HG02610 (cell line): ENCODE measurements around the gene RBM14.
"Not testable (repeated sequence)": the region's sequence is repeated elsewhere in the genome, so short reads cannot be mapped to it uniquely, and the experiment has no call there.

Experiments used
- ATAC-seq: cut with Tn5 transposase; IDR thresholded peaks from one replicate; pipeline ENCODE4 v1.9.1; 2021; ENCODE audit warnings: mild to moderate bottlenecking, moderate library complexity; ENCODE audit not compliant: unreplicated experiment

The RBM14 gene

GRCh38 chr11:66595245-66595904 lies 21.1 kb upstream of the RBM14 start:
- ATAC-seq, result no peak

DNA sequence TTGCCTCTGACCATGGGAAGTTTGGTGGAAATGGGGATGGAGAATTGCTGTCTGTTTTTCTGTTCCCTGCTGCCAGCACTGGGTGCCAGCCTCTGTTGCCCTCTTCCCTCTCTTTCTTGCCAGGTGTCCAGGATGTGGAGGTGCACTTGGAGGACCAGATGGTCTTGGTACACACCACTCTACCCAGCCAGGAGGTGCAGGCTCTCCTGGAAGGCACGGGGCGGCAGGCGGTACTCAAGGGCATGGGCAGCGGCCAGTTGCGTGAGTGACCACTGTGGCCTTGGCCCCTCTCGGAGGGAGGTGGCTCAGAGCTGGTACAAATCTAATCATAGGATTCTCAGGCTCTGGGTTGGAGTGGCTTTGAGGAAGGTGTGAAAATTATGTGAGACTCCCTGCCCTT lies 17.4 kb upstream of the RBM14 start:
- ATAC-seq, result no peak

GRCh38 chr11:66600219-66600618 lies 16.2 kb upstream of the RBM14 start:
- no peak for ATAC-seq

- ATAC-seq, result no peak
Observed at GRCh38 chr11:66600631-66601233, 15.7 kb upstream of the RBM14 start.

DNA sequence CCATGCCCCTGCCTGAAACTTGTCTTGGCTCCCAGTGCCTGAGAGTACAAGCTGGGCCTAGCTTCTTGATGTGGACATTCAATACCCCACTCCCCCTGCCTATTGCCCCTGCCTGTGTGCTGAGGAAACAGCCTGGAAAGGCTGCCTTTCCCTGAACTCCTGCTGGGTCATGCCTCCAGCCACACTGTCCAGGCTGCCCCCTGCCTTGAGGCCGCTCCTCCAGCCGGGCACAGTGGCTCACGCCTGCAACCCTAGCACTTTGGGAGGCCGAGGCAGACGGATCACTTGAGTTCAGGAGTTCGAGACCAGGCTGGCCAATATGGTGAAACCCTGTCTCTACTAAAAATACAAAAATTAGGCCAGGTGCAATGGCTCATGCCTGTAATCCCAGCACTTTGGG lies 13.4 kb upstream of the RBM14 start:
- ATAC-seq, result no peak

- no peak for ATAC-seq
Observed at GRCh38 chr11:66604155-66604554, 12.3 kb upstream of the RBM14 start.

- not testable (repeated sequence) for ATAC-seq
Observed at GRCh38 chr11:66606608-66607007, 9.8 kb upstream of the RBM14 start.

GRCh38 chr11:66607126-66607834 lies 9.2 kb upstream of the RBM14 start:
- no peak for ATAC-seq

GRCh38 chr11:66609721-66610617 lies 6.5 kb upstream of the RBM14 start:
- no peak for ATAC-seq

- ATAC-seq, result no peak
Observed at GRCh38 chr11:66612458-66612857, 4.0 kb upstream of the RBM14 start.

- no peak for ATAC-seq
Observed at GRCh38 chr11:66614073-66614472, 2.4 kb upstream of the RBM14 start.

DNA sequence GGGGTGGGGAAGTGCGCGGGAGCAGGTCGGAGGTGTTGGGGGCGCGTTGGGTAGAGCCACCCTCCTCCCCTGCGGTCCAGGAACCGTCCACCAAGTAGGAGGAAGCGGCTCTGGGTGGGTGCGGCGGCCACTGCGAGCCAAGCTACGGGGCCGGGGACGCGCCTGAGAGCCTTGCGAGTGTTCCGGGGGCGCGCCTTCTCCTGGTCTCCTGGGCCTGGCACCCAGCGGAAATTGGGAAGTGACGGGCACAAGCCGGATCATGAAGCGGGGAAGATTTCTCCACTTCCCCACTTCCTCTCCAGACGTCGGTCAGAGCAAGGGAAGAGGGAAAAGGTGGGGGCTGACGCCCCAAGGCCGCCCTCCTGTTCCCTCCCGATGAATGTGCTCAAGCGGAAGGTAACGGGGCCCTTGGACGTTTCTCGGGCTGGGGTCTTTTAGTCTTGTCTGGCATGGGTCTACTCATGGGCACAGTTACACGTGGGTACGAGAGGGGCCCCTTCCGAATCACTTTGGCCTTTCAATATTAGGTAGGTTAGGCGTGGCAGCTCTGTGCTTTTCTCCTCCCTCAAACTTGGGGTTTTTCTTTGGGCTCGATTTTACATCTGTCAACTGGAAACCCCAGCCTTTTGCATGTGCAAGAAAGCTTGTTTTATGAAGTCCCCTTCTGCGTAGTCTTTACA lies 865 bp downstream of the RBM14 start:
- ATAC-seq, result no peak

GRCh38 chr11:66619080-66619554 lies 2.7 kb downstream of the RBM14 start:
- ATAC-seq, result no peak

- ATAC-seq, result no peak
Observed at GRCh38 chr11:66624450-66624849, 8.0 kb downstream of the RBM14 start.

DNA sequence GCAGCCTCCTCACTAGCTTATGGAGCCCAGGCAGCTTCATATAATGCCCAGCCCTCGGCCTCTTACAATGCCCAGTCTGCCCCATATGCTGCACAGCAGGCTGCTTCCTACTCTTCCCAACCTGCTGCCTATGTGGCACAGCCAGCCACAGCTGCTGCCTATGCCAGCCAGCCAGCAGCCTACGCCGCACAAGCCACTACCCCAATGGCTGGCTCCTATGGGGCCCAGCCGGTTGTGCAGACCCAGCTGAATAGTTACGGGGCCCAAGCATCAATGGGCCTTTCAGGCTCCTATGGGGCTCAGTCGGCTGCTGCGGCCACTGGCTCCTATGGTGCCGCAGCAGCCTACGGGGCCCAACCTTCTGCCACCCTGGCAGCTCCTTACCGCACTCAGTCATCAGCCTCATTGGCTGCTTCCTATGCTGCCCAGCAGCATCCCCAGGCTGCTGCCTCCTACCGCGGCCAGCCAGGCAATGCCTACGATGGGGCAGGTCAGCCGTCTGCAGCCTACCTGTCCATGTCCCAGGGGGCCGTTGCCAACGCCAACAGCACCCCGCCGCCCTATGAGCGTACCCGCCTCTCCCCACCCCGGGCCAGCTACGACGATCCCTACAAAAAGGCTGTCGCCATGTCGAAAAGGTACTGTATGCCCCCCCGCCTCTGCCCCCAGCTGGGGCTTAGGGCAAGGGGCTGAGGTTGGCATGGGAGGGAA lies 8.8 kb downstream of the RBM14 start:
- ATAC-seq, result no peak

DNA sequence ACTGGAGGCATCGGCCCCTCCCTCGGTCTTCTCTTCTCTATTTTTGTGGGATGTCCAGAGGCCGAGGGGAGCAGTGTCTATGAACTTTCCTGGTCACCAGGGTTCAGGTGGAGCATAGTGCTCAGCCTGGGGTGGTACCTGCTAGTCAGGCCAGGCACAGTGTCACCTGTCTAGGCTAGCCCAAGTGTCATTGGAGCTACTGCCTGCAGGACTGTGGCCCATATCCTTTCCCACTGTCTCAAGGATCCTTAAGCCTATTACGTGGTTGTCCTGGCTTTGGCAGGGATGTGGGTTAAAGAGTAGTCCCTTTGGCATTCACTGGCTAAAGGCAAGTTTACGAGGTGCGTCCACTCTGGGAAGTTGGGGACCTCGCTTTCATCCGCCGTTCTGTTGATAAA lies 9.3 kb downstream of the RBM14 start:
- no peak for ATAC-seq

GRCh38 chr11:66626382-66626781 lies 10.0 kb downstream of the RBM14 start:
- ATAC-seq, result no peak

DNA sequence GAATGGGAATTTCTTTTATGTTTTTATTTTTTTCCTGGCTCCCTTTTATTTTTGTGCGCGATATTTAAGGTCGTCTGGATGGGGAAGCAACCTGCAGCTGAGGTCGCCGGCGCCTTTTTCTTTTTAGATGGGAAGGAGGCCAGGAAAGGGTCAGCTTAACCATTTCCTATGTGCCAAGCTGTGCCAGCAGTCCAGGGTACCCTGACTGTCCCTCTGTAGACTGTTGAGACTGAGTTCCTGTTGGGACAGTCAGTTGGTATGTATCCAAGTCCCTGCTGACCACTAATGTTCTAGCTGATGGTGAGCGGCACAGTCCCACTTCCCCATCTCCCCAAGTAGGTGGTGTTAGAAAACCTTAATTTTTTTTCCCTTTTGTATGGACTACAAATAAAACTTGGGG lies 10.5 kb downstream of the RBM14 start:
- ATAC-seq, result no peak

- ATAC-seq, result no peak
Observed at GRCh38 chr11:66628061-66628603, 11.7 kb downstream of the RBM14 start.

DNA sequence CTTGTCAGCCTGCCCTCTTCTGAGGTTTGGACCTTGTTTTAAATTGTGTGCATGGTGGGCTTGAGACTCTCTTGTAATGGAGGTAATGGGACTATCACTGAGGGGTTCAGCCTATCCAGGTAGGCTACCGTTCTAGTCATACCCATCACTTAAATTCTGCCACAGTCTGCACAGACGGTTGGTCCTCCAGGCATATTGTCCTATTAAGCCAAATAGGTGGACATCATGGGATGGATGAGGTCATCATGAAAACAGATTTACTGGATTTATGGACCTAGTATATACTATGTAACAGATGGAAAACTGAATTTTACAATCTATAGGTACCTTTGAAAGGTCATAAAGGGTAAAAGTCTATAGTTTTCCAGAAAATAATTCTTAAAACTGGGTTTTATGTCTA lies 12.9 kb downstream of the RBM14 start:
- ATAC-seq, result no peak
